ENCODE results near the gene KPNA3. TPM values are rescaled to one million over a fixed set of nuclear protein-coding genes. Genes with fewer than 3 reads are reported as not detected.
"Not testable (repeated sequence)": the region's sequence is repeated elsewhere in the genome, so short reads cannot be mapped to it uniquely, and the experiment has no call there.

KPNA3 gene
- total RNA-seq, 1 experiment from 2014 or later: 23.1 TPM

DNA sequence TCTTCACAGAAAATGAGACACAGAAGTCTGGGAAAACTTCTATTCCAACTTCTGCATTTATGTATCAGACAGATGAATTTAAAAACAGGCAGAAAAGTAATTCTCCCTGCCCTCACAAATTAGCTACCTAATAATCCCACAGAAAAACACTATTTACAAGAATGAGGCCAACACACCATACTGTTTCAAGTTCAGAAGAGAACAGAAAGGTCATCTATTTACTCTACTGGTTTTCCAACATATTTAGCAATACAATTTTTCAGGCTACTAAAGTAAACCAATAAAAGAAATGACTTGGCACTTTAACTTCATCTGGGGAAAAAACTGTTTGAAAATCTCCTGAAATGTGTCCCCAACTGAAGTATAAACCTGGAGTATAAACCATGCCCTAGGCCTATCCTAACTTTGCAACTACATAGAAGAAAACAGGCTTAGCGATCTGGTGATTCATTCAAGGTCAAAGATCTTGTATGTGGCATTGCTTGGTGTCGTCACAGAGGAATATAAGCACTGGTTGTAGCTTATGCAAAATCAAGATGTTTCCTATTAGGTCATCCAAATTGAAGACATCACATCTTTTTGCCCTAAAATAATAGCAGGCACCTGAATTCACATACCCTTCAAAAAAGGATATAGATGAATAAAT, 81.1 kb downstream of the KPNA3 start:
- DNase-seq: no peak
- H3K4me3 Mint-ChIP-seq (ENCODE audit: low read depth, unreplicated experiment): no peak overlapping the region
- no peaks in the 10 kb centered on the region for H3K9me3 Mint-ChIP-seq (ENCODE audit: low read depth, unreplicated experiment)
- H3K27ac Mint-ChIP-seq (ENCODE audit: unreplicated experiment): no peak overlapping the region
- H3K36me3 Mint-ChIP-seq (ENCODE audit: insufficient read depth, unreplicated experiment): no peaks in the 10 kb centered on the region
- BruUV-seq (replicated peaks): no TSS peak
- intact Hi-C loops (cut with micrococcal nuclease; ENCODE audit: unreplicated experiment): no loop called here
- H3K27me3 Mint-ChIP-seq (ENCODE audit: unreplicated experiment): no peaks in the 10 kb centered on the region
- no peaks in the 10 kb centered on the region for H3K4me1 Mint-ChIP-seq (ENCODE audit: low read depth, unreplicated experiment)
- CTCF ChIA-PET: no interaction called here
- TF ChIP-seq CTCF (IDR thresholded peaks at IDR 0.05; ENCODE audit: unreplicated experiment): no peak

DNA sequence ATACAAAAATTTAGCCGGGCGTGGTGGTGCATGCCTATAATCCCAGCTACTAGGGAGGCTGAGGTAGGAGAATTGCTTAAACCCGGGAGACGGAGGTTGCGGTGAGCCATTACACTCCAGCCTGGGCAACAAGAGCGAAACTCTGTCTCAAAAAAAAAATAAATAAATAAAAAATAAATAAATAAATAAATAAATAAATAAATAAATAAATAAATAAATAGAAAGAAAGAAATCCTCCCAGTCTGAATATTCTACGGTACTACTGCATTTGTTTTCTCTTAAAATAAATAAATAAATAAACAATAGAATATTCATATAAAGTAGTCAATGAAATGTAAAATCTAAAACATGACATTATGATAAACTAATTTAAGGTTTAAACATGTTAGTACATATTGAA, 88.2 kb downstream of the KPNA3 start:
- intact Hi-C loops (cut with micrococcal nuclease; ENCODE audit: unreplicated experiment); CTCF ChIA-PET; H3K27ac Mint-ChIP-seq (ENCODE audit: unreplicated experiment); H3K36me3 Mint-ChIP-seq (ENCODE audit: insufficient read depth, unreplicated experiment); H3K27me3 Mint-ChIP-seq (ENCODE audit: unreplicated experiment); H3K4me1 Mint-ChIP-seq (ENCODE audit: low read depth, unreplicated experiment); DNase-seq; H3K4me3 Mint-ChIP-seq (ENCODE audit: low read depth, unreplicated experiment); BruUV-seq (replicated peaks); H3K9me3 Mint-ChIP-seq (ENCODE audit: low read depth, unreplicated experiment): not testable (repeated sequence)

GRCh38 chr13:49701491-49701890, 91.0 kb downstream of the KPNA3 start:
- intact Hi-C loops (cut with micrococcal nuclease; ENCODE audit: unreplicated experiment): no loop called here
- no TSS peak for BruUV-seq (replicated peaks)
- H3K36me3 Mint-ChIP-seq (ENCODE audit: insufficient read depth, unreplicated experiment): peaks cover 7% of the 10 kb centered on the region
- H3K27ac Mint-ChIP-seq (ENCODE audit: unreplicated experiment): no peak overlapping the region
- no peaks in the 10 kb centered on the region for H3K27me3 Mint-ChIP-seq (ENCODE audit: unreplicated experiment)
- no peak for TF ChIP-seq CTCF (IDR thresholded peaks at IDR 0.05; ENCODE audit: unreplicated experiment)
- no peak for DNase-seq
- H3K4me1 Mint-ChIP-seq (ENCODE audit: low read depth, unreplicated experiment): no peaks in the 10 kb centered on the region
- CTCF ChIA-PET: no interaction called here
- H3K4me3 Mint-ChIP-seq (ENCODE audit: low read depth, unreplicated experiment): no peak overlapping the region
- H3K9me3 Mint-ChIP-seq (ENCODE audit: low read depth, unreplicated experiment): no peaks in the 10 kb centered on the region

GRCh38 chr13:49697468-49697867, 95.0 kb downstream of the KPNA3 start:
- H3K4me1 Mint-ChIP-seq (ENCODE audit: low read depth, unreplicated experiment): no peaks in the 10 kb centered on the region

More at GRCh38 chr13:49697468-49697867, 95.0 kb downstream of the KPNA3 start:
- Mint-ChIP-seq H3K27me3 (ENCODE audit: unreplicated experiment) (no peaks in the 10 kb centered on the region), H3K4me3 (ENCODE audit: low read depth, unreplicated experiment) (no peak overlapping the region), H3K9me3 (ENCODE audit: low read depth, unreplicated experiment) (no peaks in the 10 kb centered on the region), H3K27ac (ENCODE audit: unreplicated experiment) (no peak overlapping the region), H3K36me3 (ENCODE audit: insufficient read depth, unreplicated experiment) (peaks cover 11% of the 10 kb centered on the region)
- CTCF ChIA-PET: no interaction called here
- DNase-seq: no peak
- BruUV-seq (replicated peaks): no TSS peak
- no peak for TF ChIP-seq CTCF (IDR thresholded peaks at IDR 0.05; ENCODE audit: unreplicated experiment)
- intact Hi-C loops (cut with micrococcal nuclease; ENCODE audit: unreplicated experiment): no loop called here

Measured in Calu3 (cell line).